DND-41 (cell line): ENCODE measurements around the gene OGFOD2.
"Not testable (repeated sequence)": the region's sequence is repeated elsewhere in the genome, so short reads cannot be mapped to it uniquely, and the experiment has no call there.

Experiments
- ATAC-seq: fragments of 200-7000 bp; cut with Tn5 transposase; 3 replicates; pipeline ENCODE4 v1.9.1; 2021; ENCODE audit warnings: low read depth; ENCODE audit not compliant: insufficient read depth
- DNase-seq: peaks from one replicate; pipeline ENCODE4 v3.0.0-alpha.2; 2020
- H2AFZ ChIP-seq: 2 replicates; pipeline ENCODE4 v1.6.0; 2012; ENCODE audit warnings: low read depth, low read length
- H3K27ac ChIP-seq: 2 replicates; pipeline ENCODE4 v1.5.1; 2012; ENCODE audit warnings: low read length, inconsistent platforms
- H3K27me3 ChIP-seq: fragments of 200-600 bp; sonication (generic); 2 replicates; pipeline ENCODE4 v1.6.0; 2012; ENCODE audit warnings: low read length, mild to moderate bottlenecking, inconsistent platforms; ENCODE audit not compliant: insufficient read depth, poor library complexity
- H3K36me3 ChIP-seq: 2 replicates; pipeline ENCODE4 v1.5.1; 2012; ENCODE audit warnings: low read length, inconsistent platforms; ENCODE audit not compliant: insufficient read depth
- H3K4me1 ChIP-seq: 2 replicates; pipeline ENCODE4 v1.5.1; 2012; ENCODE audit warnings: mild to moderate bottlenecking, low read length; ENCODE audit not compliant: insufficient read depth
- H3K4me2 ChIP-seq: 2 replicates; pipeline ENCODE4 v1.6.0; 2012; ENCODE audit warnings: mild to moderate bottlenecking, moderate library complexity, low read length, inconsistent platforms; ENCODE audit not compliant: insufficient read depth
- H3K4me3 ChIP-seq, 2 experiments: fragments of 200-600 bp in 1 of 2; shearing (Covaris generic) in 1 of 2; 2 replicates each; pipeline ENCODE4 v1.5.1; 2012 to 2016; ENCODE audit warnings: inconsistent platforms in 2 of 2, low read length in 2 of 2, mild to moderate bottlenecking in 2 of 2, low read depth in 1 of 2, moderate library complexity in 1 of 2
- H3K79me2 ChIP-seq: 2 replicates; pipeline ENCODE4 v1.6.0; 2012; ENCODE audit warnings: low read length, inconsistent platforms; ENCODE audit not compliant: insufficient read depth
- H3K9ac ChIP-seq: 2 replicates; pipeline ENCODE4 v1.6.0; 2012; ENCODE audit warnings: low read depth, mild to moderate bottlenecking, inconsistent platforms, low read length, moderate library complexity
- H3K9me3 ChIP-seq: 2 replicates; pipeline ENCODE4 v1.5.1; 2012; ENCODE audit warnings: low read length, moderate library complexity, mild to moderate bottlenecking, inconsistent platforms; ENCODE audit not compliant: insufficient read depth, severe bottlenecking
- H4K20me1 ChIP-seq: 2 replicates; pipeline ENCODE4 v1.6.0; 2012; ENCODE audit warnings: low read length; ENCODE audit not compliant: insufficient read depth
- CTCF ChIP-seq: IDR thresholded peaks from 2 replicates; pipeline ENCODE4 v1.5.1; 2012; ENCODE audit warnings: borderline replicate concordance, low read length, moderate library complexity, mild to moderate bottlenecking; ENCODE audit not compliant: poor library complexity, severe bottlenecking; ENCODE audit errors: extremely low read depth
- EZH2 ChIP-seq: IDR thresholded peaks from 3 replicates; pipeline ENCODE4 v1.6.1; 2012; ENCODE audit warnings: borderline replicate concordance, low read depth, mild to moderate bottlenecking, moderate library complexity, low read length, inconsistent platforms; ENCODE audit not compliant: severe bottlenecking

OGFOD2 gene

GRCh38 chr12:122935318-122935717, 39.7 kb upstream of the OGFOD2 start:
- Histone ChIP-seq H3K9me3 (no peaks in the 10 kb centered on the region), H4K20me1 (no peaks in the 10 kb centered on the region), H3K9ac (no peak overlapping the region), H3K79me2 (no peaks in the 10 kb centered on the region), H3K4me1 (no peaks in the 10 kb centered on the region), H2AFZ (no peak overlapping the region), H3K27me3 (no peaks in the 10 kb centered on the region), H3K36me3 (no peaks in the 10 kb centered on the region), H3K4me3 (no peak overlapping the region), H3K4me2 (no peak overlapping the region), H3K27ac (no peak overlapping the region)
- DNase-seq (no peak), ATAC-seq (no peak)
- no peak for TF ChIP-seq CTCF
- TF ChIP-seq EZH2, result no peak

- Histone ChIP-seq H3K36me3 (no peaks in the 10 kb centered on the region), H3K4me1 (no peaks in the 10 kb centered on the region), H2AFZ (no peak overlapping the region), H3K27ac (no peak overlapping the region), H3K4me3 (no peak overlapping the region), H3K79me2 (no peaks in the 10 kb centered on the region), H4K20me1 (no peaks in the 10 kb centered on the region), H3K9me3 (no peaks in the 10 kb centered on the region), H3K27me3 (no peaks in the 10 kb centered on the region), H3K4me2 (no peak overlapping the region), H3K9ac (no peak overlapping the region)
- no peak for TF ChIP-seq CTCF
- ATAC-seq, result no peak
- DNase-seq, result no peak
Measured at GRCh38 chr12:122937622-122938091, 37.4 kb upstream of the OGFOD2 start.

GRCh38 chr12:122939125-122939524, 35.9 kb upstream of the OGFOD2 start:
- Histone ChIP-seq H3K9ac (no peak overlapping the region), H2AFZ (no peak overlapping the region), H4K20me1 (no peaks in the 10 kb centered on the region), H3K79me2 (no peaks in the 10 kb centered on the region), H3K27me3 (no peaks in the 10 kb centered on the region), H3K4me2 (no peak overlapping the region), H3K4me3 (no peak overlapping the region), H3K9me3 (no peaks in the 10 kb centered on the region), H3K36me3 (no peaks in the 10 kb centered on the region), H3K4me1 (no peaks in the 10 kb centered on the region), H3K27ac (no peak overlapping the region)
- DNase-seq, result no peak
- no peak for TF ChIP-seq CTCF
- TF ChIP-seq EZH2, result no peak
- no peak for ATAC-seq

GRCh38 chr12:122941351-122941750, 33.7 kb upstream of the OGFOD2 start:
- not testable (repeated sequence) for ATAC-seq, H3K27ac ChIP-seq, H3K4me3 ChIP-seq, DNase-seq, H4K20me1 ChIP-seq, H3K36me3 ChIP-seq, H3K4me1 ChIP-seq, H2AFZ ChIP-seq, H3K9ac ChIP-seq, H3K4me2 ChIP-seq, H3K79me2 ChIP-seq, H3K27me3 ChIP-seq, H3K9me3 ChIP-seq
